Measurements from ENCODE around the gene CYSTM1. TPM values are rescaled to one million over a fixed set of nuclear protein-coding genes. Genes with fewer than 3 reads are reported as not detected.

CYSTM1 gene
- total and polyA plus RNA-seq, 2 of the 8 experiments (the other 6 are each of a cell fraction or from before 2014, with no cell fraction given), result 25.0 to 47.8 TPM

DNA sequence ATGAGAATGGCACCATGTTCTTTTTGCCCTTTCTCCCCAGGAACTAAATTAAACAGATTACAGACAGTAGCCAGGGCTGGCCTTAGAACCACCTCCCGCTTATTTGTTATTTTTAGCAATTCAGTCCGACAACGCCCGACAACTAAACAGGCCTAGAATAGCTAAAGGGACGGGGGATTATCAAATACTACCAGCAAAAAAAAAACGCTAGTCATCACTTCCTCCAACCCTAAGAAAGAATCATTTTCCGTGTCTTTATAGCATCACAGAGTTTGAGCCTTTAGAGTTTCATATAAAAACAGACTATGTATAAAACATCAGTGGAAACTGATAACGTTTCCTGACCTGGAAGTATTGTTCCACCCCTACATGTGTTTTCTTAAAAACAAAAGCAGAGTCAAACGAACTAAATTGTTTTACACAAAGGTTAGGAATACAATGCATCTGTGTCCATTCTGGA lies 92.6 kb downstream of the CYSTM1 start (continued):
- TF ChIP-seq, protein P1, sequence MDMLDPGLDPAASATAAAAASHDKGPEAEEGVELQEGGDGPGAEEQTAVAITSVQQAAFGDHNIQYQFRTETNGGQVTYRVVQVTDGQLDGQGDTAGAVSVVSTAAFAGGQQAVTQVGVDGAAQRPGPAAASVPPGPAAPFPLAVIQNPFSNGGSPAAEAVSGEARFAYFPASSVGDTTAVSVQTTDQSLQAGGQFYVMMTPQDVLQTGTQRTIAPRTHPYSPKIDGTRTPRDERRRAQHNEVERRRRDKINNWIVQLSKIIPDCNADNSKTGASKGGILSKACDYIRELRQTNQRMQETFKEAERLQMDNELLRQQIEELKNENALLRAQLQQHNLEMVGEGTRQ (IDR thresholded peaks at IDR 0.05; ENCODE audit: low read length), result no peak
- TF ChIP-seq JUND (IDR thresholded peaks at IDR 0.05; ENCODE audit: low read length), result no peak
- TF ChIP-seq SIN3A (conservative IDR thresholded peaks at IDR 0.05 in 1 of 2, IDR thresholded peaks at IDR 0.05 in 1 of 2; ENCODE audit: low read depth in 1 of 2, low read length in 2 of 2), result no peak
- TF ChIP-seq MAX (IDR thresholded peaks at IDR 0.05), result no peak
- no peak for TF ChIP-seq KDM5A (IDR thresholded peaks at IDR 0.05; ENCODE audit: low read length)
- TF ChIP-seq TAF7 (optimal IDR thresholded peaks at IDR 0.05; ENCODE audit: borderline replicate concordance, low read depth, low read length), result no peak
- no peak for TF ChIP-seq KDM1A (IDR thresholded peaks at IDR 0.05; ENCODE audit: borderline replicate concordance, low read length)

Measured in H1 (cell line).